Activated naive CD8-positive, alpha-beta T cell treated with anti-CD3 and anti-CD28 coated beads, Interleukin-2, amount 50 U/mL, for 24 hours (primary cell): ENCODE measurements around the gene POLRMT.
"Not testable (repeated sequence)": the region's sequence is repeated elsewhere in the genome, so short reads cannot be mapped to it uniquely, and the experiment has no call there.

Experiments used
- ATAC-seq: fragments of 150-1000 bp; cut with Tn5 transposase; one replicate; pipeline ENCODE4 v1.10.0; 2021
- DNase-seq: peaks from one replicate; pipeline ENCODE4 v3.0.0; 2021
- H3K27ac Mint-ChIP-seq: one replicate; pipeline ENCODE4 v1.8.0; 2021; ENCODE audit warnings: mild to moderate bottlenecking, mixed read lengths
- H3K27me3 Mint-ChIP-seq: one replicate; pipeline ENCODE4 v1.8.0; 2021; ENCODE audit warnings: mixed read lengths
- H3K36me3 Mint-ChIP-seq: one replicate; pipeline ENCODE4 v1.8.0; 2021; ENCODE audit warnings: low read depth, mixed read lengths
- H3K4me1 Mint-ChIP-seq: one replicate; pipeline ENCODE4 v1.8.0; 2021; ENCODE audit warnings: mixed read lengths
- H3K4me3 Mint-ChIP-seq: one replicate; pipeline ENCODE4 v1.8.0; 2021; ENCODE audit warnings: mild to moderate bottlenecking, moderate library complexity, mixed read lengths
- H3K9me3 Mint-ChIP-seq: one replicate; pipeline ENCODE4 v1.8.0; 2021; ENCODE audit warnings: mixed read lengths

The POLRMT gene

DNA sequence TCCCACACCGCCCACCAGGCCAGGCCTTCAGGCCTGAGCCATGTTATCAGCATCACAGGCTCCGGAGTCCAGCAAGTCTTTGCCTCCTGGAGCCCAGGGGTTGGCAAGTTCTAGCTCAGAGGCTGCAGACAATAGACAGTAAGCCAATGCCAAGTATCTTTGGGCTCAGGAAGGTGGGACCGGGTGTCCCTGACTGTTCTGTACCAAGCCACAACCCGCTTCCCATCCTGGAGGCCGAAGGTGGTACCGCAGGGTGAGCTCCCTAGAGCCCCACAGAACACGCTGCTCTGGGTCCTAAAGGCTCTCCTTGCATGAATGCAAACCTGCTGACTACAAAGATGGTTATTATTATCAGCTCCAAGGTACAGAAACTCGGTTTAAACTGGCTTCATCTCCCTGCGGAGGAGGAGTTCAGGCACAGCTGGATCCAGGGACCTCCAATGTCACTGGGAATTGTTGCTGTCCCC, 37.3 kb upstream of the POLRMT start:
- peaks cover 8% of the 10 kb centered on the region for H3K4me1 Mint-ChIP-seq
- ATAC-seq = no peak

DNA sequence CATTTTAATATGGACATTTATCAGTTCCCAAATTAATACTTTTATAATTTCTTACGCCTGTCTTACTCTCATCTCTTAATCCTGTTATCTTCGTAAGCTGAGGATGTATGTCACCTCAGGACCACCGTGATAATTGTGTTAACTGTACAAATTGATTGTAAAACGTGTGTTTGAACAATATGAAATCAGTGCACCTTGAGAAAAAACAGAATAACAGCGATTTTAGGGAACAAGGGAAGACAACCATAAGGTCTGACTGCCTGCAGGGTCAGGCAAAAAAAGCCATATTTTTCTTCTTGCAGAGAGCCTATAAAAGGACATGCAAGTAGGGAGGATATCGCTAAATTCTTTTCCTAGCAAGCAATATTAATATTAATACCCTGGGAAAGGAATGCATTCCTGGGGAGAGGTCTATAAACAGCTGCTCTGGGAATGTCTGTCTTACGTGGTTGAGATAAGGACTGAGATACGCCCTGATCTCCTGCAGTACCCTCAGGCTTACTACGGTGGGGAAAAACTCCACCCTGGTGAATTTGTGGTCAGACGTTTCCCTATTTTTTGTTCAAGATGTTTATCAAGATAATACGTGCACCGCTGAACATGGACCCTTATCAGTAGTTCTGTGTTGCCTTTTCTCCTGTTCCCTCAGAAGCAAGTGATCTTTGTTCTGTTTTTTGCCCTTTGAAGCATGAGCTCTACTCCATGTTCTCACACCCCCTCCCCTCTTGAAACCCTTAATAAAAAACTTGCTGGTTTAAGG, 35.5 kb upstream of the POLRMT start:
- H3K36me3 Mint-ChIP-seq = not testable (repeated sequence)

More for the DNA sequence above, 37.3 kb upstream of the POLRMT start:
- Mint-ChIP-seq H3K27me3 (peaks cover 19% of the 10 kb centered on the region), H3K4me3 (no peak overlapping the region), H3K9me3 (no peaks in the 10 kb centered on the region), H3K36me3 (no peaks in the 10 kb centered on the region), H3K27ac (no peak overlapping the region)
- DNase-seq = no peak

DNA sequence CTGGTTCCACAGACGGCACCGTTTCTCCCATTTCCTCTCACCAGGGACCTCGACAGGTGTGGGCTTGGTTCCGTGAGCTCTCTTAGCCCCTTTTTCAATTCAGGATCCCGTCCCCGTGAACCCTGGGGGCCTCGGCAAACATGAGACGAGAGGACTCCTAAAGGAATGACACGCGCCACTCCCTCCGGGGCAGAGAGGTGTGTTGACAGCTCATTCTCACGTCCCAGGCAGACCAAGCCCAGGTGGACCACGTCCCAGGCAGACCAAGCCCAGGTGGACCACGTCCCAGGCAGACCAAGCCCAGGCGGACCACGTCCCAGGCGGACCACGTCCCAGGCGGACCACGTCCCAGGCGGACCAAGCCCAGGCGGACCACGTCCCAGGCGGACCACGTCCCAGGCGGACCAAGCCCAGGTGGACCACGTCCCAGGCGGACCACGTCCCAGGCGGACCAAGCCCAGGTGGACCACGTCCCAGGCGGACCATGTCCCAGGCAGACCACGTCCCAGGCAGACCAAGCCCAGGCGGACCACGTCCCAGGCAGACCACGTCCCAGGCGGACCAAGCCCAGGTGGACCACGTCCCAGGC, 33.7 kb upstream of the POLRMT start:
- ATAC-seq, H3K9me3 Mint-ChIP-seq, H3K36me3 Mint-ChIP-seq, DNase-seq, H3K27me3 Mint-ChIP-seq, H3K27ac Mint-ChIP-seq, H3K4me3 Mint-ChIP-seq: not testable (repeated sequence)
- H3K4me1 Mint-ChIP-seq = peaks cover 15% of the 10 kb centered on the region

More for the DNA sequence above, 35.5 kb upstream of the POLRMT start:
- ATAC-seq, H3K4me1 Mint-ChIP-seq, H3K4me3 Mint-ChIP-seq, H3K27me3 Mint-ChIP-seq, H3K9me3 Mint-ChIP-seq, DNase-seq, H3K27ac Mint-ChIP-seq: not testable (repeated sequence)

DNA sequence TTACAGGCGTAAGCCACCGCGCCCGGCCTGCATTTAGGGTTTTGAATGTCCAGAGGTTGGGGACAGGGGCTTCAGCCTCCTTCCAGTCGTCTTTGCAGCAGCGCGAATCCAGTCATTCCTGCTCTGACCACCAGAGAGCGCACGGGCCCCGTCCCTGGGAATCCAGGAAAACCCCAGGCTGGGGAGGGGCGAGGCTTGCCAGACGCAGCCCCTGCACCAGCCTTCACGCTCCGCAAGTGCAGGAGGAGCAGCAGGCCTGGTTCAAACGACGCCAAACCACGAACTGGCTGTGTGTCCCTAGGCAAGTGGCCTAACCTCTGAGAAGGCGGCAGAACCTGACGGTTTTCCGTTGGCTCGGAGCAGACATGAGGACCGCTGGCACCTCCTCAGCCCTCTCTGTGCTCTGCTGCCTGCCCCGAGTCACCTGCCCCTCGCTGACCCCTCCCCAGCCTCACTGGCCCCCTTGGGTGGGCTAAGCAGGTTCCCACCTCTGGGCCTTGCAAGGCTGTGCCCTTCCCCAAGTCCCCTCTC, 31.6 kb upstream of the POLRMT start:
- peak; percentile 87 for DNase-seq
- Mint-ChIP-seq H3K27me3 (peaks cover 6% of the 10 kb centered on the region), H3K9me3 (no peaks in the 10 kb centered on the region), H3K36me3 (peaks cover 5% of the 10 kb centered on the region), H3K4me3 (no peak overlapping the region), H3K4me1 (peaks cover 29% of the 10 kb centered on the region), H3K27ac (peak overlapping the region; percentile 52)
- no peak for ATAC-seq

DNA sequence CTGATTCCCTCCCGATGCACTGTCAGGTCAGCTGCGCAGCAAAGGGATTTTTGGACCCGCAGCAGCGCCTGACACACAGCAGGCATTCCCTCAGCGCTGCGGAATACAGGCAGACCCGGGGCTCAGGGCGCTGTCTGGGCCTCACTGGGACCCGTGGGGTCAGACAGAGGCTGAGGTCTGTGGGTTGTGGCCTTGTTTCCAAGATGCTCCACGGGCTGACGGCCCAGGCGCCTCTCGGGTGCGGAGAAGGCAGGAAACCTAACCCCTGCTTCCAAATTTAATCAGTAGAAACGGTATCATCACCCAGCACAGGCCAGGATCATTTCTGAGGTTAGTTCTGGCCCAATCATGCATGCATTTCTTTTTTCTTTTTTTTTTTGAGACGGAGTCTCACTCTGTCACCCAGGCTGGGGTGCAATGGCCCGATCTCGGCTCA, 30.4 kb upstream of the POLRMT start:
- Mint-ChIP-seq H3K27ac (peak overlapping the region; percentile 84), H3K36me3 (peaks cover 7% of the 10 kb centered on the region), H3K4me1 (peaks cover 39% of the 10 kb centered on the region), H3K4me3 (peak overlapping the region; percentile 71), H3K9me3 (no peaks in the 10 kb centered on the region), H3K27me3 (peaks cover 1% of the 10 kb centered on the region)
- no peak for DNase-seq
- no peak for ATAC-seq

DNA sequence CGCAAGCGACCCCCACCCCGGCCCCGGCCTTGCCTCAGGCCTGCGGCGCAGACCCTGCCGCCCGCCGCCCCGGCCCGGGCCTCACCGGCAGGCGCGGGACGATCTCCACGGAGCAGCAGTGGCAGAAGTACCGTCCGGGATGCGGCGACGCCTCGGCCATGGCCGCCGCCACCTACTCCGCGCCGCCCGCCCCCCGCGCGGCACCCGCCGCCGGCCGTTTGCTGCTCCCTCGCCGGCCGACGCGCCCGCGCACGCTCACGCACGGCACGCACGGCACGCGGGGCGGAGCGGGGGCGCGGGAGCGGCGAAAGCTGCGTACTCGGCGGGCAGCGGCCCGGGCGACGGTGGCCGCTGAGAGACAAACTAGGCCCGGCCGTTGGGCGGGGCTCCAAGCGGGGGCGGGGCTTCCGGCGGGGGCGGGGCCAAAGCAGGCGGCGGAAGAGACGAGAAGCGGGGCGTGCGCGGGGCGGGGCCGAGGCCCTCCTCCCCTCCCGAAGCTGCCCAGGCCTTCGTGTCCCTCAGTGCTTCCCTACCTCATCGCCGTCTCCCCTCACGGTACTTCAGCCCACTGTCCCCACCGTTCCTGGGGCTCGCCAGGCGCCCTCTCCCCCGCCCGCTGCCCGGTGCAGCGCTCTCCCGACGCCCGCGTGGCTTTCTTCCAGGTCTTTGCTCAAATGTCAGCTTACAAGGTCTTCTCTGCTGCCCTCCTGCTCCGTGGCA, 29.8 kb upstream of the POLRMT start, which contains the start of gene RNF126:
Gene RNF126, minus strand, starts transcription at position 253 of the 720 bp plus-strand sequence. Its CDS starts 93 bp downstream, at position 160.
- Mint-ChIP-seq H3K9me3 (no peaks in the 10 kb centered on the region), H3K4me1 (peaks cover 41% of the 10 kb centered on the region), H3K36me3 (peaks cover 7% of the 10 kb centered on the region), H3K27me3 (no peaks in the 10 kb centered on the region), H3K27ac (peak within 1 kb of the TSS; percentile 90), H3K4me3 (peak within 1 kb of the TSS; percentile 95)
- DNase-seq (peak; percentile 95), ATAC-seq (peak; percentile 45)

DNA sequence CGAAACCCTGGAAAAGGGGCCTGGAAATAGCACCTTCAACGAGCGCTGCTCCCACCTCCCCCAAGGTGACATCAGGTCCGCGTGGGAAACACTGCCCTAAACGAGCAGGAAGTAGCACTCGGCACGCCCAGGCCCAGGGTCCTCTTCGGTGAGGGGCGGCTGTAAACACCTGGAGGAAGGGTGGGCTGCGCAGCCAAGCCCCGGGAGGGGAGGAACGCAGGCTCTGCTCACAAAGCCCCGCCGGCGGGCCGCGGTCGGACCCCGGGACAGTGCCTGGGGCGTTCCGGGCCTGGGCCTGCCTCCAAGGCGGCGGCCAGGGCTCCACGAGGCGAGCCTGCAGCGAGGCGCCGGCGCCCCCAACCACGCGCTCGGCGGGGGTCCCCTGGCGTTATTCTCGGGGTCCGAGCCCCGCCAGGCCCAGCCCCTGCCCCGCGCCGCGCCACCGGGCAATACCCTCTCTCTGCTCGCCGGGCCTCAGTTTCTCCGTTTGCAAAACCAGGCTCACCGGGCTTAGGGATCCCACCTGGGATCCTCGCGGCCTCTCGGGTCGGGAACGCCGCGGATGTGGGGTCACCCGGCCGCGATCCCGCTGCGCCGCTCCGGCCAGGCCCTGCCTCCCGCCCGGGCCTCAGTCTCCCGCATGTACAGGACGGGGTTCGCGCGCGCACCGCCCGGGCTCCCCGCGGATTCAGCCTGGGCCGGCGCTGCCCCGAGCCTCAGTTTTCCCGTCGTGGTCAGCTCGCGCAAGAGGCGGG, 29.0 kb upstream of the POLRMT start:
- H3K27ac Mint-ChIP-seq = peak overlapping the region; percentile 90
- no peaks in the 10 kb centered on the region for H3K9me3 Mint-ChIP-seq
- H3K36me3 Mint-ChIP-seq = peaks cover 7% of the 10 kb centered on the region
- ATAC-seq (peak; percentile 38), DNase-seq (peak; percentile 77)
- no peaks in the 10 kb centered on the region for H3K27me3 Mint-ChIP-seq
- peak overlapping the region; percentile 95 for H3K4me3 Mint-ChIP-seq
- peaks cover 45% of the 10 kb centered on the region for H3K4me1 Mint-ChIP-seq

DNA sequence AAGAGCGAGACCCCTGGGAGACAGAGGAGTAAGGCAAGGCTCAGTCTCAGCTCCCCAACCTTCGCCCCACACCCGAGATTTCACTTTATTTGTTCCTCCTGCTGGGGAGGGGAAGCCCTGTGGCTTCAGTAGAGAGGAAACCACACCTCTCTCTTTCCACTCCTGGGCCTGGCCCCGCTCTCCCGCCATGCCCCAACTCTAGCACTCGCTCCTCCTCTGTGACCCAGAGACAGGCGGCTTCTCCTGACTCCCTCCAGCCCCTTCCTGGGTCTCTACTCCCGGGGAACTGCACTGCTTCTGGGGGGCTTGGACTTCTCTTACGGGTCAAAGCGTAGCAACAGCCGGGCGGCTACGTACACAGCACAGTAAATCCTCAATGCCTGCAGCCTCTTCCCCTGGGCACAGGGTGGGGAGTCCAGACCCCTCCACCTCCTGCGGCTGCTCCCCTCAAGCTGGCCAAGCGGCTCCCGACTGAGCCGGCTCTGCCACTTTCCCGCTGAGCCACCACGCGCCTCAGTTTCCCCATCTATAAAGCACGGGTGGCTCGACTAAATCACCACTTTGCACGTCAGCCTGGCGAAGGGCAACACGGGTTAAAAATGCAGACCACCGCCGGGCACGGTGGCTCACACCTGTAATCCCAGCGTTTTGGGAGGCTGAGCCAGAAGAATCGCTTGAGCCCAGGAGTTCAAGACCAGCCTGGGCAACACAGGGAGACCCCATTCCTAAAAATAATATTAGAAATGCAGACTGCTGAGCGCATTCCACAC, 28.3 kb upstream of the POLRMT start:
- peaks cover 49% of the 10 kb centered on the region for H3K4me1 Mint-ChIP-seq
- ATAC-seq (peak; percentile 53), DNase-seq (peak; percentile 68)
- H3K36me3 Mint-ChIP-seq = peaks cover 7% of the 10 kb centered on the region
- peak overlapping the region; percentile 90 for H3K27ac Mint-ChIP-seq
- no peaks in the 10 kb centered on the region for H3K27me3 Mint-ChIP-seq
- peak overlapping the region; percentile 95 for H3K4me3 Mint-ChIP-seq
- no peaks in the 10 kb centered on the region for H3K9me3 Mint-ChIP-seq

DNA sequence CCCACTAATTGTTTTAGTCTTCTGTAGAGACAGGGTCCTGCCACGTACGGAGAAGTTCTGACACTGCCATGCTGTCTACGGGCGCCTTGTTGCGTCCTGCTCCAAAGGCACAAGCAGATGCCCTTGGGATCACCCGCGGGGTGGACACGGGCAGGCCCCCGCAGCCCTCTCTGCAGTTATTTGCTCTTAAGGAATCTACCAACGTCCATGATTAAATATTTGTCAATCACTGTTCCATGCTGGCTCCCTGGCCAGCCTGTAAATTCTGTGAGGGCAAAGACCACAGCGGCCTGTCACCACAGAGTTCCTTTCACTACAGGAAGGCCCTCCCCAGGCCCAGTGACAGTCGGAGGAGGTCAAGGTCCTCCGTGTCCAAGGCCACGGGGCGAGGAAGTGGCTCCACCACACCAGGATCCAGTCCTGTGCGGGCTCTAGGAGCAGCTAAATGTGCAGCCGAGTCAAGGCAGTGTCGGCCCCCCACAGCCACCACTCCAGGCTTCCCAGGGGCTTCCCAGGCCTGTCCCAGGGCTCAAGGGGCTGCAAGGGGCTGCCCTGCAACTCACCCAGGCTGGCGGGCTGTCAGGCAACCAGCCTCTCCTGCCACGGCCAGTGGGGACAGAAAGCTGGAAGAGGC, 27.6 kb upstream of the POLRMT start:
- peak overlapping the region; percentile 95 for H3K4me3 Mint-ChIP-seq
- no peak for DNase-seq
- H3K36me3 Mint-ChIP-seq = peaks cover 7% of the 10 kb centered on the region
- peaks cover 55% of the 10 kb centered on the region for H3K4me1 Mint-ChIP-seq
- no peaks in the 10 kb centered on the region for H3K9me3 Mint-ChIP-seq
- peak overlapping the region; percentile 90 for H3K27ac Mint-ChIP-seq
- H3K27me3 Mint-ChIP-seq = no peaks in the 10 kb centered on the region
- ATAC-seq = no peak

DNA sequence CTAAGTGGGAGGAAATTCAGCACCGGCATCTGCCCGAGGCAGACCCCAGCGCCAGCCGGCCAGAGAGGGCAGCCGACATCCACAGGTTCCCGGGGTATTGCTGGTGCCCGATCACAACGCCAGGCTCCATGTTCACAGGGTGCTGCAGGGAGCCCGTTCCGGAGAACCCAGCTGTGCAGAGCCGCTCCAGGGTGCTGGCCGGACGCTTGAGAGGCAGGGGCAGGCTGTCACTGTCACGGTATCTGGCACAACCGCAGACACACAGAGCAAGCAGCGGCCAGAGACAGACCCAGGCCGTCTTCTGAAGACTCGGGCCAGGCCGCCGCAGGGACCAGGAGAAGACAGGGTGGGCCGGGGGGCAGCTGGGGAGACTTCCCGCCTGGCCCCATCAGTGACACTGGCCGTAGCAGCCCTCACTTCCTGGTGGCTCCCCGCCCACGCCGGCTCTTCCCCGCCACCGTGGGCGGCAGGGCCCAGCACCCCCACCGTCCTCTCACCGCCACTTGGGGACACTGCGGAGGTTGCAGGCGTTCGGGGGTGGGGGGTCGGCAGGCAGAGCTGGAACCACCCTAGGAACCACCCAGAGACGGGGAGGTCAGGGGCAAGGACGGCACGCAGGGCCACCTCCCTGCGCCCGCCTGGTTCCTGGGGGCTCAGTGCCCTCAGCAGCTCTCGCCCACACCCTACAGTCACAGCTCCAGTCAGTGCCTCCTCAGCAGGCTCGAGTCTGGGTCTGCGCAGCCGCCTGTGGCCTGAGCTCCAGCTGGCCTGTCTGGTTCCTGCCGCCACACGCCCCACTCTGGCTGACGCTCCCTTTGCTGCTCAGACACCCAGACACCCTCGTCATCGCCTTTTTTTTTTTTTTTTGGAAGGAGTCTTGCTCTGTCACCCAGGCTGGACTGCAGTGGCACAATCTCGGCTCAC, 25.8 kb upstream of the POLRMT start:
- Mint-ChIP-seq H3K4me1 (peaks cover 58% of the 10 kb centered on the region), H3K36me3 (peaks cover 14% of the 10 kb centered on the region), H3K9me3 (no peaks in the 10 kb centered on the region), H3K4me3 (peak overlapping the region; percentile 95), H3K27me3 (no peaks in the 10 kb centered on the region), H3K27ac (peak overlapping the region; percentile 90)
- DNase-seq = no peak
- no peak for ATAC-seq

DNA sequence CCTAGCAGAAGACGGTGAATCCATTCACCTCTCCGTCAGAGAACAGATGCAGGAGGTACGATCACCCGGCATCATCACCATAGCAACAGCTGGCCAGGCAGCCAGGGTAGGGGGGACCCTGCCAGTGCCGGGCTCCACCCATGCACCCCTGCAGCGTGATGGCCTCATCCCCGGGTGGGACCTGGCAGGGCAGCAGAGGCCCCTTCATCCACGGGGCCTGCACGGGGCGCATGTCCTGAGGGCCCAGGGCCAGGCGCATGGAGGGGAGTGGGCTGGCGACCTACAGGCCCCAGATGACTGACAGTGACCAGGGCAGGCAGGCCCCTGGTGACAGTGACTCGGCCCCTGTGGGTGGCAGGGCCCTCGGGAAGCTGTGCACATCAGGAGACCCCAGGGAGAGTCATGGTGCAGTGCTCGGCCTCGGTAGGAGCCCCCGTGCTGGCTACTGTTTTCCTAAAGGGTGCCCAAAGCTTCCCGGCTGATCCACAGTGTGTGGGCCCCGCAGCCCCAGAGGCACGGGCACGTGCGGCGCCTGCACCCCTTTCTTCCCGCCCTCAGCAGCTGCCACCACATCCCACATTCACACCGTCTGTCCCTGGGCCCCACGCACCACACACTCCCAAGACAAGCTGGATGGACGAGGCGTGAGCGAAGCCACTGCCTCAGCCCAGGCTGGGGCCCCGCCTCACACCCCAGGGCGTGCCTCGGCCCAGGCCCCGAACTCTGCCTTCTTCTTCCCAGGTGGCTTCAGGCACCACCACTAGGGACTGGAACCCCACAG, 24.9 kb upstream of the POLRMT start:
- peaks cover 53% of the 10 kb centered on the region for H3K4me1 Mint-ChIP-seq
- DNase-seq (no peak), ATAC-seq (no peak)
- H3K9me3 Mint-ChIP-seq = no peaks in the 10 kb centered on the region
- peaks cover 18% of the 10 kb centered on the region for H3K36me3 Mint-ChIP-seq
- no peak overlapping the region for H3K4me3 Mint-ChIP-seq
- no peaks in the 10 kb centered on the region for H3K27me3 Mint-ChIP-seq
- H3K27ac Mint-ChIP-seq = no peak overlapping the region

DNA sequence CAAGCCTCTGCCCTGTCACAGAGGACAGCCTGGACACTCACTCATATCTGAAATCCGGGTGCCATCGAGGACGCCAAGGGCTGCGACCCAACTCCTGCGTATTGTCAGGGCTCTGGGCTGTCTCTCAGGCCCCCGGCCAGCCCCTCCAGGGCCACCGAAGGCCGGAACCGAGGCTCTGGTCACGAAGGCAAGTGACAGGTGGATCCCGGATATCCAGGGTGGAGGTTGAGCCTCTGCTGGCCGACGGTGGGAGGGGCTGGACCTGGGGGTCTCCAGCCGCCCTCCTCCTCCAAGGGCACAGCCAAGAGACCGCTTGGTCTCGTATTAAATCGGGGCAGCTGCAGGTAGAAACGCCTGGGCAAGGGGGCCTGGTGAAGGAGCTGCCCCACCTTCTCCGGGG, 24.3 kb upstream of the POLRMT start:
- Mint-ChIP-seq H3K27me3 (no peaks in the 10 kb centered on the region), H3K27ac (no peak overlapping the region), H3K36me3 (peaks cover 18% of the 10 kb centered on the region), H3K9me3 (no peaks in the 10 kb centered on the region), H3K4me1 (peaks cover 53% of the 10 kb centered on the region), H3K4me3 (no peak overlapping the region)
- DNase-seq = no peak
- ATAC-seq = no peak
